GM19023 (cell line): ENCODE results near the gene ATXN2.
"Not testable (repeated sequence)": the region's sequence is repeated elsewhere in the genome, so short reads cannot be mapped to it uniquely, and the experiment has no call there.

Source experiments
- ATAC-seq: cut with Tn5 transposase; IDR thresholded peaks from one replicate; pipeline ENCODE4 v1.9.1; 2021; ENCODE audit warnings: mild to moderate bottlenecking, moderate library complexity; ENCODE audit not compliant: unreplicated experiment

Gene ATXN2

DNA sequence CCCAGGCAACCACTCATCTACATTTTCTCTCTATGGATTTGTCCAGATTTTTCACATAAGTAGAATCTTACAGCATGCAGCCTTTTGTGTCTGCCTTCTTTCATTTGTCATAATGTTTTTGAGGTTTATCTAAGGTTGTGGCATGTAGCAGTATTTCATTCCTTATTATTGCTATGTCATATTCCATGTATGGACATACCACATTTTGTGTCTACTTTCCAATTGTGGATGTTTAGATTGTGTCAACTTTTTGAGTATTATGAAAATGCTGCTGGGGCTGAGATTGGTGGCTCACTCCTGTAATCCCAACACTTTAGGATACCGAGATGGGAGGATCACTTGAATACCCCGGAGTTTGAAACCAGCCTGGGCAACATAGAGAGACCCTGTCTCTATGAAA is 3.2 kb upstream of the ATXN2 start:
- ATAC-seq = no peak

DNA sequence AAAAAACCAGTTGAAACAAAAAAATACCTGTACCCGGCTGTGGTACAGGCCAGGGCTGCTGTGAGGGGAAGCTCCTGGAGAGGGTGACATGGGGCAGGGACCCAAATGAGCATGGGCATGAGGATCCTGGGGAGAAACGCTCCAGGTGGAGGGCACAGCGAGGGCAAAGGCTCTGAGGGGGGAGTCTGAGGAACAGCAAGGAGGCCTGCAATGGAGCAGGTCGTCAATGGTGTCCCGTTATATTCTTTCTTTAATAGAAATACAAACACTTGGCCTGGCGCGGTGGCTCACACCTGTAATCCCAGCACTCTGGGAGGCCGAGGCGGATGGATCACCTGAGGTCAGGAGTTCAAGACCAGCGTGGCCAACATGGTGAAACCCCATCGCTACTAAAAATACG is 1.9 kb upstream of the ATXN2 start:
- ATAC-seq = not testable (repeated sequence)

DNA sequence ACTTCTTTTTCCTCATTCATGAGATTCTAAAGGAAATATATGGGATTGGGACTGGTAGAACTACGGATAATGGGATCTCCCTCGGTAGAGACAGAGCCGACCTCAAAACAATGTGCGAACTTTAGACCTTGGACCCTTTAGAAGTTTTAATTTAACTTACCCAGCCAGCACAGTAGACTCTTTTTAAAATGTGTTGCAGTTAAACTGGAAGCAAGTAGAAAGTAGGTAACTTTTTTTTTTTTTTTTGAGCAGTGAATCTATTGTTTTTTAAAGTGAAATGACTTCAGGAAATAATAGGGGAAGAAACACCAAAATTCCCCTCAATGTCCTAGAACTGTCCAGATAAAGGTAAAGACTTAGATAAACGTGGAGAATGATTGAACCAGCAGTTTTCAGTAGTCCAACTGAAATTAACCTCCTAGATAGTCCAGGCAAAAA is 1.1 kb upstream of the ATXN2 start:
- no peak for ATAC-seq

DNA sequence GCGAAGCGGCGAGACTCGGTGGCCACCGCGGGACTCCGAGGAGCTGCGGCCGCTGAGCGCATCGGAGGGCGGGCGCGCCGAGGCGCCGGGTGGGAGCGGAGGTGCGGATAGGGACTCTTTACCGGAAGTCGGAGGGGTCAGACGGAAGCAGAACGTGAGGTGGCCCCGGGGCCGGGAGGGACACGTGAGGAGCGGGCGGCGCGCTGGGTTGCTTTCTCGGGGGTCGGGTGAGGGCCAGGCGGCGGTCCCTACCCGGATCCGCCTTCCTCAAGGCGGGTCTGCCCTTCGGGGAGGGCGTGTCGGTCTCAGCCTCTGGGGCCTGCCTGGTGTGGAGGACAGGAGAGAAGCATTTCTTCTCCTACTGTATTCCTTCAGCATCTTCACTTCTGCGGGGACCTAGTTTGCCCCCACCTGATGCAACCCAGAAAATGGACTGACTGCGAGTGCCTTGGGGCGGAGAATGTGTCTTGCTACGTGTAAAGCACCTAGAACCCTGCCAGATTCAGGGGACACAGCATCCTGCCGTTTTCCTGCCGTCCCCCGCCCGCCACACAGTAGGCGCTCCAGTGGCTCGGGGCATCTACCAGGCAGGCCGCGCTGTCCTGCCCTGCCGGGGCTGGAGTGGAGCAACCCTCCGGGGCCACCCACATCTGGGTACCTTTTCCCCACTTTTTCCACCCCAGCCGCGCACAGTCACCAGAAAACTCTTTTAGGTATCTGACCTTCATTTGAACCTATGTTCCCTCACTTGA is 514 bp upstream of the ATXN2 start:
- ATAC-seq = peak; percentile 74

DNA sequence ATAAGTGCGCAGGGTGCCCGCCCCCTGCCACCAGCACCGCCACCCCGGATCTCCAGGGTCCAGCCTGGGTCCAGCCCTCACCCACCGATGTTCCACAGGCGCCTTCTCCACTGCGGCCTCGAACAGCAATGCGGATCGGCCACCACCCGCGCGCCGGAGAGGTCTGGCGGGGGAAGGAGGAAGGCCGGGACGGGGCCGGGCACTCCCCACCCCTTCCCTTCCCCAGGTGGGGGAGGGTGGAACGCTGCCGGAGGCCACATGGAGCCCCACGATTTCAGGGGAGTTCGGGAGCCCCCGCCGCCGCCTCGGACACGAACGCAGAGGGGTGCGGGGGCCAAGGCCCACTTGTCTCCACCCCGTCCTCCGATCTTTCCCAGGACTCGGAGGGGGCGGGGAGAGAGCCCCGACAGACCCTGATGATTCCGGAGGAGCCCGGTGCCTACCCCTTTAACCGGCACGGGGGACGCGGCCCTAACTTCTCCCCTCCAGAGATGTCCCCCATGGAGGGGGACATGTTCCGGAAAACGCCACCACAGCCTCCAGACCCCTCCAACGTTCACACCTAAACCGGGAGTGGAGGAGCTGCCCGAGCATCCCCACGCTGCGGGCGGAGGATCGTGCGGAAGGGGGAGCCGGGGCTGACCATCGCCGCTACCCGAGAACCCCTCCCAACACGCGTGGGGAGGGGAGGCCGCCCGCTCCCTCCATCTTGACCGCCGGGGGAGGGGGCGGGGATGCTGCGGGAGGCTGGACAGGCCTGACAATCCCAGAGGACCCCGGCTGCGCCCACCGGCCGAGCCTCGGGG is 1.1 kb downstream of the ATXN2 start:
- ATAC-seq = peak; percentile 10

DNA sequence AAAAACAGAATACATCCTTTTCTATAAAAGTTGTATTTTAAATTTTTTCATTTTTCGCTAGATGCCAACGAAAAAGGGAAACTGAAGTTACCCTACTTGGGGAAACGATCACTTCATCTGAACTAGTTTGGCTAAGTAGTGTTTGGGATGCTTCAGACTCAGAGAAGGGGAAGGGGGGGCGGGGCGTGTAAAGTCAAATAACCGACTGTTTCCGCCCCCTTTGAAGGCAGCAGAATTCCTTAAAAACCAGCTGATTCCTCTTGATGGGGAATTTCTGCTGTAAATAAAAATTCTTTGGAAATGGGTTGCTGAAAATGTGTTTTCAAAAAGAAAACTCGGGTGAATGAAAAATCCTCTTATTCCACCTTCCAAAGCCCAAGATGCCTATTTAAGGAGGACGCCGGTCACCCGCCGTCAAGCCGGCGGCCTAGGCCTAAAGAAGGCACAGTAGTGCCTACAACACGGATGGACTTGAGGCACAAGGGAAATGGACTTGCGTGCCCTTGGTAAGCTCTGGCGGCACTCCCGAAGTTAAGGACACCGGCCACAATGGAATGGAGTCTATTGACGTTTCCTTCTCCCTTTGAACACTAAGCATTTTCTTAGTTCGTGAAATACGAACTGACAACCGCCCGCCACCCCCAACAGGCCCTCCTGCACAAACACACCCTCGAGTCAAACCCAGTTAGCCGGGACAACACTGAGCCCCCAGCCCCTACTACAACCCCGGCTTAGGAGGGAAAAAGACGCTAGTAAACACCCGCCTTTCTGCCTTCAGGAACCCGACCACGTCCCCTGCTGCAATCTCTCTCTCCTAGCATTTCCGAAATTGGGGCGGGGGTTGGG is 1.9 kb downstream of the ATXN2 start:
- ATAC-seq = no peak

DNA sequence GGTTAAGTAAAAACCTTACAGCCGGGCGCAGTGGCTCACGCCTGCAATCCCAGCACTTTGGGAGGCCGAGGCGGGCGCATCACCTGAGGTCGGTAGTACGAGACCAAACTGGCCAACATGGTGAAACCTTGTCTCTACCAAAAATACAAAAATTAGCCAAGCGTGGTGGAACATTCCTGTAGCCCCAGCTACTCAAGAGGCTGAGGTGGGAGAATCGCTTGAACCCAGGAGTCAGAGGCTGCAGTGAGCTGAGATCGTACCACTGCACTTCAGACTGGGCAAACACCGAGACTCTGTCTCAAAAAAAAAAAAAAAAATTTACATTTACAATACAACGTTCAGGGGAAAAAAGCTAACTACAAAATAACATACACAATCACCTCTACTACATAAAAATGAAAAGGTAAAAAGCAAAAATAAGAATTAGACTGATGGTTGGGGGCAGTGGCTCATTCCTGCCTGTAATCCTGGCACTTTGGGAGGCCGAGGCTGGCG is 3.7 kb downstream of the ATXN2 start:
- not testable (repeated sequence) for ATAC-seq

DNA sequence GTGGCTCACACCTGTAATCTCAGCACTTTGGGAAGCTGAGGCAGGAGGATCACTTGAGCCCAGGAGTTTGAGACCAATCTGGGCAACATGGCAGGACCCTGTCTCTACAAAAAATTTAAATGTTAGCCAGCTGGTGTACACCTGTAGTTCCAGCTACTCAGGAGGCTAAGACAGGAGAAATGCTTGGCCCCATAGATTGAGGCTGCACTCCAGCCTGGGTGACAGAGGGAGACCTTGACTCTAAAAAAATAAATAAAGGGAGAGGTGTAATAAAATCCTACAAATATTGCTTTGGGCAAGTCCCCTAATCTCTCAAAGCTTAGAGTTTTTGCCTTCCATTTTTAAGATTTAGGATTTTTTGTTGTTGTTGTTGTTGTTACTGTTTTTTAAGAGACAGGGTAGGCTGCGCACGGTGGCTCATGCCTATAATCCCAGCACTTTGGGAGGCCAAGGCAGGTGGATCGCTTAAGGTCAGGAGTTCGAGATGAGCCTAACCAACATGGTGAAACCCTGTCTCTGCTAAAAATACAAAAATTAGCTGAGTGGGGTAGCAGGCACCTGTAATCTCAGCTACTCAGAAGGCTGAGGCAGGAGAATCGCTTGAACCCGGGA is 7.6 kb downstream of the ATXN2 start:
- ATAC-seq = not testable (repeated sequence)

DNA sequence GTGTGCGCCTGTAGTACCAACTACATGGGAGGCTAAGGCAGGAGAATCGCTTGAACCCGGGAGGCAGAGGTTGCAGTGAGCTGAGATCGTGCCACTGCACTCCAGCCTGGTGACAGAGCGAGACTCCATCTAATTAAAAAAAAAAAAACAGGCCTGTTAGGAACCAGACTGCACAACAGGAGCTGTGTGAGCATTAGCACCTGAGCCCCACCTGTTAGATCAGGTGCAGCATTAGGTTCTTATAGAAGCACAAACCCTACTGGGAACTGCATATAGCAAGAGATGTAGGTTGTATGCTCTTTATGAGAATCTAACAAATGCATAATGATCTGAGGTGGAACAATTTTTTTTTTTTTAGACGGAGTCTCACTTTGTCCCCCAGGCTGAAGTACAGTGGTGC is 8.6 kb downstream of the ATXN2 start:
- ATAC-seq = no peak

DNA sequence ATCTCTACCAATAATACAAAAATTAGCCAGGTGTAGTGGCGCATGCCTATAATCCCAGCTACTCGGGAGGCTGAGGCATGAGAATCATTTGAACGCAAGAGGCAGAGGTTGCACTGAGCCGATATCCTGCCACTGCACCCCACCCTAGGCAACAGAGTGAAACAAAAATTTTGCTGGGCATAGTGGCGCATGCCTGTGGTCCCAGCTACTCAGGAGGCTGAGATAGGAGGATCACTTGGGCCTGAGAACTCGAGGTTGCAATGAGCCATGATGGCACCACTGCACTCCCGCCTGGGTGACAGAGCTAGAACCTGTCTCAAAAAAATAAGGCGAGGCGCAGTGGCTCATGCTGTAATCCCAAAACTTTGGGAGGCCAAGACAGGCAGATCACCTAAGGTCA is 9.5 kb downstream of the ATXN2 start:
- no peak for ATAC-seq

DNA sequence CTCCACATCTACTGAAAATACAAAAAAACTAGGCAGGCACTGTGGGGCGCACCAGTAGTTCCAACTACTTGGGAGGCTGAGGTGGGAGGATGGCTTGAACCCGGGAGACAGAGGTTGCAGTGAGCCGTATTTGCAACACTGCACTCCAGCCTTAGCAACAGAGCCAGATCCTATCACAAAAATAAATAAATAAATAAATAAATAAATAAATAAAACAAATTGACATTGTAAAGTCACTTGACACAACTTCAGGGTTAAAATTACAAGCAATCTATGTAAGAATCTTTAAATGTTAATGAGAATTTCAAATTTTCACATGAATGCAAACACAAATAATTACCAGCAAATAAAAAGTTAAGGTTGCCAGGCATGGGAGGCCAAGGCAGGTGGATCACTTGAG is 11.1 kb downstream of the ATXN2 start:
- ATAC-seq = no peak

DNA sequence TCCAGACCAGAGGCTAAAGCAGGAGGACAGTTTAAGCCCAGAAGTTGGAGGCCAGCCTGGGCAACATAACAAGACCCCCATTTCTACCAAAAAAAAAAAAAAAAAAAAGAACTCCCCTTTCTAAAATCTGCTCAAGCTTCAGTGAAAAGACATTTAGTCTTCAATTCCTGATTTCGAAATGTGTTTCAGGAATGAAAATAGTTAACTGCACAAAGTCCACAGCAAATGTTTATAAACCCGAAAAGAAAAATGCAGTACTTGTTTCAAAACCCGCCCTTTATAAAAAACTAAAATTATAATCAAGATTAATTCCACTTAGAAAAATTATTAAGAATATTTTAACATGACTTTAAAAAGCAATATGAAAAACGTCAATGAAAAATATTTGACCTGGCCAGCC is 12.1 kb downstream of the ATXN2 start:
- no peak for ATAC-seq

DNA sequence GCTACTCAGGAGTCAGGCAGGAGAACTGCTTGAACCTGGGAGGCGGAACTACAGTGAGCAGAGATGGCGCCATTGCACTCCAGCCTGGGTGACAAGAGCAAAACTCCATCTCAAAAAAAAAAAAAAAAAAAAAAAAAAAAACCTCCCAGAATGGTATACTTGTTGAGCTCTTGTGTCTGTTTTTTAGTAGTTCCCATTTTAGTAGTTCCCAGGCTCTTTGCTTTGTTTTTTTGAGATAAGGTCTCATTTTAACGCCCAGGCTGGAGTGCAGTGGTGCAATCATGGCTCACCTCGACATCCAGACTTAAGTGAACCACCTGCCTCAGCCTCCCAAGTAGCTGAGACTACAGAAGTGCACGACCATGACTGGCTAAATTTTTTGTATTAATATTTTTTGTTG is 13.4 kb downstream of the ATXN2 start:
- no peak for ATAC-seq

DNA sequence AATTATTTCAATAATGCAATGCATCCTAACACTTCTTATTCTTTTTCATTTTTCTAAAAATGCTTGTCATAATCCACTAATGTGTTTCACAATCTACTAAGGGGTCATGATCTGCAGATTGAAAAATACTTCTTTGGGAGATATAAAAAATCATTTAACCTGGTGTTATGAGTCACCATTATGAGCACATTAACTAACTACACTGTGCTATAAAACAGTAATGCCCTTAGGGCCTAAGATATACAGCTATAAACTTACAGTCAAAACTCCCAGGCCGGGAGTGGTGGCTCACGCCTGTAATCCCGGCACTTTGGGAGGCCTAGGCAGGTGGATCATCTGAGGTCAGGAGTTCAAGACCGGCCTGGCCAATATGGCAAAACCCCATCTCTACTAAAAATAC is 14.2 kb downstream of the ATXN2 start:
- no peak for ATAC-seq

DNA sequence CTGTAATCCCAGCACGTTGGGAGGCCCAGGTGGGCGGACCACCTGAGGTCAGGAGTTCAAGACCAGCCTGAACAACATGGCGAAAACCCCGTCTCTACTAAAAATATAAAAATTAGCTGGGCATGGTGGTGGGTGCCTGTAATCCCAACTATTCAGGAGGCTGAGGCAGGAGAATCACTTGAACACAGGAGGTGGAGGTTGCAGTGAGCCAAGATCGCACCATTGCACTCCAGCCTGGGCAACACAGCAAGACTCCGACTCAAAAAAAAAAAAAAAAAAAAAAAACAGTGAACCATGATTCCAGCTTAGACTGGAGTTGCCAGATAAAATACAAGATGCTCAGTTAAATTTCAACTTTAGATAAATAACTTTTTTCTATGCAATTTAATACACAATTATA is 15.6 kb downstream of the ATXN2 start:
- ATAC-seq = not testable (repeated sequence)

DNA sequence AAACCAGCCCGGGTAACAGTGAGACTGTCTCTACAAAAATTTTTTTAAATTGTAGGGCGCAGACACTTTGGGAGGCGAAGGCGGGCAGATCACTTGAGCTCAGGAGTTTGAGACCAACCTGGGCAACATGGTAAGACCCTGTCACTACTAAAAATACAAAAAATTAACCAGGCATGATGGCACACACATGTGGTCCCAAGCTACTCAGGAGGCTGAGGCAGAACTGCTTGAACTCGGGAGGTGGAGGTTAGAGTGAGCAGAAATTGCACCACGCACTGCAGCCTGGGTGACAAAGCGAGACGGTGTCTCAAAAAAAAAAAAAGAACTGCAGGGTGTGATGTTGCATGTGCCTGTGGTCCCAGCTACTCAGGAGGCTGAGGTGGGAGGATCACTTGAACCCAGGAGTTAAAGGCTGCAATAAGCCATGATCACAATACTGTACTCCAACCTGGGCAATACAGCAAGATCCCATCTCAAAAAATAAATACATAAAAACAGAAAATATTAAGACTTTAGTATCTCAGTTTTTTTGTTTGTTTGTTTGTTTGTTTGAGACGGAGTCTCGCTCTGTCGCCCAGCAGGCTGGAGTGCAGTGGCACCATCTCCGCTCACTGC is 16.9 kb downstream of the ATXN2 start:
- ATAC-seq = no peak

DNA sequence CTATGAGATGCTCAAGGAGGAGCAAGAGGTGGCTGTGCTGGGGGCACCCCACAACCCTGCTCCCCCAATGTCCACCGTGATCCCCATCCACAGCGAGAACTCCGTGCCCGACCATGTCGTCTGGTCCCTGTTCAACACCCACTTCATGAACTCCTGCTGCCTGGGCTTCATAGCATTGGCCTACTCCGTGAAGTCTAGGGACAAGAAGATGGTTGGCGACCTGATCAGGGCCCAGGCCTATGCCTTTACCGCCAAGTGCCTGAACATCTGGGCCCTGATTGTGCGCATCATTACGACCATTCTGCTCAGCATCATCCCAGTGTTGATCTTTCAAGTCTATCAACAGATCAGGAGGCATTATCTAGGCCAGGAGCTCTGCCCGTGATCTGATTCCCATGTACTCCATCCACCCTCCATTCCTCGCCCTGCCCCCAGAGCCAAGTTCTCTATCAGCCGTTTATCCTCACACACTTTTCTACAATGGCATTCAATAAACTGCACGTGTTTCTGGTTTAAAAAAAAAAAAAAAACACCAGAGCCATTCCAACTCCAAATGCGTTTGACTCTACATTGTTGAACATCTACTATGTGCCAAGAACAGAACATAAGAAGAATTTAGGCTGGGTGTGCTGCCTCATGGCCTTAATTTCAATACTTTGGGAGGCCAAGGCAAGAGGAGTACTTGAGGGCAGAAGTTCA is 17.5 kb downstream of the ATXN2 start:
- ATAC-seq = no peak

DNA sequence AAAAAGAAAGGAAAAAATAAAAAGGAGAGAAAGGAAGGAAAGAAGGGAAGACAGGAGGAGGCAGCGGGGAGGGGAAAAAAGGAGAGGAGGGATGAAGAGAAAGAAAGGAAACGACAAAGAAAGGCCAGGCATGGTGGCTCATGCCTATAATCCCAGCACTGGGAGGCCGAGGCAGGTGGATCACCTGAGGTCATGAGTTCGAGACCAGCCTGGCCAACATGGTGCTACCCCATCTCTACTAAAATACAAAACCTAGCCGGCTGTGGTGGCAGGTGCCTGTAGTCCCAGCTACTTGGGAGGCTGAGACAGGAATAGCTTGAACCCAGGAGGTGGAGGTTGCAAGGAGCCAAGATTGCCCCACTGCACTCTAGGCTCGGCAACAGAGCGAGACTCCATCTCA is 18.4 kb downstream of the ATXN2 start:
- ATAC-seq = no peak

DNA sequence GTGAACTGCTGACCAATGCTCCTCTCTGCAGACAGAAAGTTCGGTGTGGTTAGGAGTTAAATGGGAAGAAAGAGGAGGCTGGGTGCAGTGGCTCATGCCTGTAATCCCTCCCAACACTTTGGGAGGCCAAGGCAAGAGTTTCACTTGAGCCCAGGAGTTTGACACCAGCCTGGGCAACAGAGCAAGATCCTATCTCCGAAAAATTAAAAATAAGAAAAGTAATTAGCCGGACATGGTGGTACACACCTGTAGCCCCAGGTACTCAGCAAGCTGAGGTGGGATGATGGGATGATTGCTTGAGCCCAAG is 19.0 kb downstream of the ATXN2 start:
- no peak for ATAC-seq

DNA sequence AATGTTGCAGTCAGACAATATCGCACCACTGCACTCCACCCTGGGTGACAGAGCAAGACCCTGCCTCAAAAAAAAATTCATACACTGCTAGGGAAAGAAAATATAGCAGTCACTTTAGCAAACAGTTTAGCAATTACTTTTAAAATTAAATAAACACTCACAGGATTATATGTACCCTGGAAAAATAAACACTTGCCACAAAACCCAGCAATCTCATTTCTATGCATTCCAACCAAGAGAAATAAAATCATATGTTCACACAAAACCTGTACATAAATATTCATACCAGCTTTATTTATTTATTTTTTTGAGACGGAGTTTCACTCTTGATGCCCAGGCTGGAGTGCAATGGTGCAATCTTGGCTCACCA is 20.2 kb downstream of the ATXN2 start:
- ATAC-seq = no peak
